ENCODE measurements around the gene WEE2. TPM values are rescaled to one million over a fixed set of nuclear protein-coding genes. Genes with fewer than 3 reads are reported as not detected.

The WEE2 gene
- total RNA-seq, 4 donors from 2014 or later, result not detected

DNA sequence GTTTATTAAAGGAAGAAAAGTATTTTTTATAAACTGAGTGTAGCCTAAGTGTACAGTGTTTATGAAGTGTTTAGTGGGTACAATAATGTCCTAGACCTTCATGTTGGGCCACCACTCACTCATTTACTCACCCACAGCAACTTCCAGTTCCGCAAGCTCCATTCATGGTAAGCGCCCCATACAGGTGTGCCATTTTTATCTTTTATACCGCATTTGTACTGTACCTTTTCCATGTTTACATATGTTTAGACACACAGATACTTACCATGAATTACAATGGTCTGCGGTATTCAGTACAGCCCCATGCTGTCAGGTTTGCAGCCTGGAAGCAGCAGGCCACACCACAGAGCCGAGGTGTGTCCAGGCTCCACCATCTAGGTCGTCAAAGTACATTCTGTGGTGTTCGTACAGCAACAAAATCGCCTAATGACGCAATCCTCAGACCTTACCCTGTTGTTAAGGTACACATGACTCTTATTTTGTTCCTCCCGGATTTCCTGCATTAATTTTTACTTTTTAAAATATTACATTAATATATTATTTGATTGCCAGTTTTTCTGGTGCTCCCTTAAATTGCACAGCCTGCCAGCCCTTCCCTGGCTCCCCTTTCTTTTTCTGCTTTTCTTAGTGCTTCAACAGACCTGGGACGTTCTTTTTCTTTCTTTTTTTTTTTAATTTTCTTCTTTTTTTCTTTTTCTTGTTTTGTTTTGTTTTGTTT lies 29.1 kb downstream of the WEE2 start:
- no peaks in the 10 kb centered on the region for H3K27me3 ChIP-seq
- no peaks in the 10 kb centered on the region for H3K9me3 ChIP-seq
- peak overlapping the region; percentile 90 to 91 (median 90) for H3K27ac ChIP-seq
- peak; percentile 44 for DNase-seq
- H3K4me3 ChIP-seq, result peak overlapping the region; percentile 41 to 96 (median 68)
- H3K36me3 ChIP-seq, result peaks cover 0 to 24% (median 6%) of the 10 kb centered on the region in 4 donors
- in situ Hi-C loops (cut with MboI; ENCODE audit: low pct_ligation_motif_present in 1 of 4, low pct_unique_long_range_greater_than_20kb in 1 of 4, low sequenced_read_pairs in 3 of 4) (no loop called here), intact Hi-C loops (cut with DNase I; ENCODE audit: low total_unique reads) (no loop called here)
- H3K4me1 ChIP-seq, result peaks cover 11 to 28% (median 18%) of the 10 kb centered on the region in 4 donors
- TF ChIP-seq CTCF (IDR thresholded peaks at IDR 0.05) (no peak), EP300 (IDR thresholded peaks at IDR 0.05; ENCODE audit: low read depth) (no peak), POLR2AphosphoS5 (IDR thresholded peaks at IDR 0.05) (peak in 1 of 3 donors; percentile 8), POLR2A (IDR thresholded peaks at IDR 0.05) (no peak)
- 44 to 47% methylated on average over 9 to 11 of the region's 11 CpGs for WGBS, 2 donors (ENCODE audit: low coverage in 1 of 2)

GRCh38 chr7:141737836-141738591 lies 29.9 kb downstream of the WEE2 start, which contains the start of gene SSBP1:
TSS of gene SSBP1 (plus strand) at chr7:141738358. CDS start at chr7:141739167, 809 bp downstream.
- Histone ChIP-seq H3K4me3 (peak within 1 kb of the TSS; percentile 53 to 96 (median 84)), H3K27me3 (no peaks in the 10 kb centered on the region), H3K27ac (peak within 1 kb of the TSS; percentile 90 to 91 (median 90)), H3K9me3 (no peaks in the 10 kb centered on the region), H3K4me1 (peaks cover 11 to 28% (median 18%) of the 10 kb centered on the region in 4 donors), H3K36me3 (peaks cover 0 to 30% (median 8%) of the 10 kb centered on the region in 4 donors)
- intact Hi-C loops (cut with DNase I; ENCODE audit: low total_unique reads) (no loop called here), in situ Hi-C loops (cut with MboI; ENCODE audit: low pct_ligation_motif_present in 1 of 4, low pct_unique_long_range_greater_than_20kb in 1 of 4, low sequenced_read_pairs in 3 of 4) (no loop called here)
- peak; percentile 93 for DNase-seq
- TF ChIP-seq EP300 (IDR thresholded peaks at IDR 0.05; ENCODE audit: low read depth), result no peak
- peak; percentile 70 for TF ChIP-seq POLR2A (IDR thresholded peaks at IDR 0.05)
- peak; percentile 53 to 85 (median 72) for TF ChIP-seq CTCF (IDR thresholded peaks at IDR 0.05)
- peak; percentile 56 to 81 (median 77) for TF ChIP-seq POLR2AphosphoS5 (IDR thresholded peaks at IDR 0.05)
- 0 to 3% methylated on average over 2 to 46 of the region's 46 CpGs for WGBS, 2 donors (ENCODE audit: low coverage in 1 of 2)

GRCh38 chr7:141738592-141739013 lies 30.4 kb downstream of the WEE2 start:
- in situ Hi-C loops (cut with MboI; ENCODE audit: low pct_ligation_motif_present in 1 of 4, low pct_unique_long_range_greater_than_20kb in 1 of 4, low sequenced_read_pairs in 3 of 4), result no loop called here
- H3K36me3 ChIP-seq, result peaks cover 0 to 36% (median 11%) of the 10 kb centered on the region in 4 donors
- H3K4me1 ChIP-seq, result peaks cover 11 to 28% (median 18%) of the 10 kb centered on the region in 4 donors
- WGBS, 2 donors (ENCODE audit: low coverage in 1 of 2), result 0 to 1% methylated on average over 2 to 6 of the region's 6 CpGs
- TF ChIP-seq EP300 (IDR thresholded peaks at IDR 0.05; ENCODE audit: low read depth) (no peak), POLR2AphosphoS5 (IDR thresholded peaks at IDR 0.05) (no peak)
- peak overlapping the region; percentile 90 to 91 (median 90) for H3K27ac ChIP-seq
- DNase-seq, result no peak
- no peaks in the 10 kb centered on the region for H3K9me3 ChIP-seq
- H3K27me3 ChIP-seq, result no peaks in the 10 kb centered on the region
- intact Hi-C loops (cut with DNase I; ENCODE audit: low total_unique reads), result no loop called here
- peak overlapping the region; percentile 53 to 96 (median 84) for H3K4me3 ChIP-seq

- no peaks in the 10 kb centered on the region for H3K9me3 ChIP-seq
- intact Hi-C loops (cut with DNase I; ENCODE audit: low total_unique reads) (no loop called here), in situ Hi-C loops (cut with MboI; ENCODE audit: low pct_ligation_motif_present in 1 of 4, low pct_unique_long_range_greater_than_20kb in 1 of 4, low sequenced_read_pairs in 3 of 4) (no loop called here)
- no peak for DNase-seq
- peaks cover 11 to 28% (median 18%) of the 10 kb centered on the region in 4 donors for H3K4me1 ChIP-seq
- peak overlapping the region in 1 of 4 donors; percentile 90 for H3K27ac ChIP-seq
- no peak for TF ChIP-seq POLR2AphosphoS5 (IDR thresholded peaks at IDR 0.05)
- TF ChIP-seq EP300 (IDR thresholded peaks at IDR 0.05; ENCODE audit: low read depth), result no peak
- no peak for TF ChIP-seq POLR2A (IDR thresholded peaks at IDR 0.05)
- no peak for TF ChIP-seq CTCF (IDR thresholded peaks at IDR 0.05)
- peak overlapping the region in 1 of 4 donors; percentile 84 for H3K4me3 ChIP-seq
- WGBS, 2 donors (ENCODE audit: low coverage in 1 of 2), result 49 to 72% methylated on average over 3 of the region's 3 CpGs
- peaks cover 0 to 42% (median 15%) of the 10 kb centered on the region in 4 donors for H3K36me3 ChIP-seq
- no peaks in the 10 kb centered on the region for H3K27me3 ChIP-seq
These were observed 31.1 kb downstream of the WEE2 start for GRCh38 chr7:141739250-141739649.

Data from transverse colon (tissue), 4 donors.